ENCODE measurements around the gene SCYGR6.

SCYGR6 gene

GRCh38 chr2:227724394-227725039 is at the start of gene SCYGR6:
Gene SCYGR6 (minus strand): TSS chr2:227724757. CDS start chr2:227724757, 0 bp downstream.
- peak; percentile 56 for DNase-seq (ENCODE audit: low read depth)
- H3K4me3 ChIP-seq (ENCODE audit: low read depth, low read length), result no peak within 1 kb of the TSS
- TF ChIP-seq CTCF (IDR thresholded peaks at IDR 0.05; ENCODE audit: low read depth, low read length) (no peak), POLR2A (IDR thresholded peaks at IDR 0.05; ENCODE audit: extremely low read depth, insufficient read length) (no peak), MYC (IDR thresholded peaks at IDR 0.05; ENCODE audit: low read depth, low read length) (no peak)

GRCh38 chr2:227774011-227774624 is 49.6 kb upstream of the SCYGR6 start:
- H3K4me3 ChIP-seq (ENCODE audit: low read depth, low read length), result no peak overlapping the region
- no peak for DNase-seq (ENCODE audit: low read depth)
- no peak for TF ChIP-seq MAX (IDR thresholded peaks at IDR 0.05; ENCODE audit: low read depth, low read length)
- no peak for TF ChIP-seq POLR2A (IDR thresholded peaks at IDR 0.05; ENCODE audit: extremely low read depth, insufficient read length)
- no peak for TF ChIP-seq MYC (IDR thresholded peaks at IDR 0.05; ENCODE audit: low read depth, low read length)
- TF ChIP-seq CTCF (IDR thresholded peaks at IDR 0.05; ENCODE audit: low read depth, low read length), result no peak

- TF ChIP-seq MYC (IDR thresholded peaks at IDR 0.05; ENCODE audit: low read depth, low read length) (no peak), CTCF (IDR thresholded peaks at IDR 0.05; ENCODE audit: low read depth, low read length) (no peak), MAX (IDR thresholded peaks at IDR 0.05; ENCODE audit: low read depth, low read length) (no peak), POLR2A (IDR thresholded peaks at IDR 0.05; ENCODE audit: extremely low read depth, insufficient read length) (no peak)
- DNase-seq (ENCODE audit: low read depth), result no peak
- no peak overlapping the region for H3K4me3 ChIP-seq (ENCODE audit: low read depth, low read length)
These were observed 48.4 kb upstream of the SCYGR6 start for GRCh38 chr2:227772932-227773331.

- H3K4me3 ChIP-seq (ENCODE audit: low read depth, low read length), result no peak overlapping the region
- no peak for TF ChIP-seq MAX (IDR thresholded peaks at IDR 0.05; ENCODE audit: low read depth, low read length)
- no peak for TF ChIP-seq POLR2A (IDR thresholded peaks at IDR 0.05; ENCODE audit: extremely low read depth, insufficient read length)
- TF ChIP-seq CTCF (IDR thresholded peaks at IDR 0.05; ENCODE audit: low read depth, low read length), result no peak
- TF ChIP-seq MYC (IDR thresholded peaks at IDR 0.05; ENCODE audit: low read depth, low read length), result no peak
- peak; percentile 28 for DNase-seq (ENCODE audit: low read depth)
These were observed 47.7 kb upstream of the SCYGR6 start for GRCh38 chr2:227772197-227772661.

GRCh38 chr2:227767830-227768229 is 43.3 kb upstream of the SCYGR6 start:
- no peak for DNase-seq (ENCODE audit: low read depth)
- no peak for TF ChIP-seq MAX (IDR thresholded peaks at IDR 0.05; ENCODE audit: low read depth, low read length)
- no peak for TF ChIP-seq CTCF (IDR thresholded peaks at IDR 0.05; ENCODE audit: low read depth, low read length)
- no peak for TF ChIP-seq MYC (IDR thresholded peaks at IDR 0.05; ENCODE audit: low read depth, low read length)
- no peak for TF ChIP-seq POLR2A (IDR thresholded peaks at IDR 0.05; ENCODE audit: extremely low read depth, insufficient read length)
- H3K4me3 ChIP-seq (ENCODE audit: low read depth, low read length), result no peak overlapping the region

Data from NB4 (cell line).